ENCODE measurements around the gene TMEM132D. TPM values are rescaled to one million over a fixed set of nuclear protein-coding genes. Genes with fewer than 3 reads are reported as not detected.

Gene TMEM132D
- total and polyA plus RNA-seq, 2 donors (not counting 3 experiments of a cell fraction or from before 2014, with no cell fraction given): not detected

GRCh38 chr12:129779989-129780388, 123.8 kb downstream of the TMEM132D start:
- no peak for FAIRE-seq
- no peaks in the 10 kb centered on the region for H3K9me1 ChIP-seq (replicated peaks; ENCODE audit: control insufficient read depth, extremely low read depth, insufficient read depth, low read length)
- H3K27me3 ChIP-seq (ENCODE audit: control insufficient read depth in 2 of 2, insufficient read depth in 2 of 2, low read length in 2 of 2): no peaks in the 10 kb centered on the region
- H3K4me1 ChIP-seq (ENCODE audit: control insufficient read depth, extremely low read depth, insufficient read depth, low read length): no peaks in the 10 kb centered on the region
- intact Hi-C loops (cut with micrococcal nuclease) (no loop called here), dilution Hi-C loops (cut with MboI; ENCODE audit: extremely low pct_ligation_motif_present, low sequenced_read_pairs) (no loop called here)
- peaks cover 8% of the 10 kb centered on the region for H3K9me3 ChIP-seq (replicated peaks; ENCODE audit: control insufficient read depth, insufficient read depth, low read length)
- no peak overlapping the region for H3K27ac ChIP-seq (ENCODE audit: insufficient read depth, low read depth, low read length)
- POLR2A ChIA-PET: no interaction called here
- no peak overlapping the region for H2AFZ ChIP-seq (ENCODE audit: low read depth, low read length)
- DNase-seq (ENCODE audit: low read depth, low spot score): no peak
- TF ChIP-seq MAX (IDR thresholded peaks at IDR 0.05; ENCODE audit: insufficient read depth, insufficient read length) (no peak), MYC (IDR thresholded peaks at IDR 0.05; ENCODE audit: low read depth, low read length) (no peak), GATA2 (IDR thresholded peaks at IDR 0.05; ENCODE audit: insufficient read depth, insufficient read length, low read depth, low read length) (no peak), EZH2 (IDR thresholded peaks at IDR 0.05; ENCODE audit: borderline replicate concordance, low read depth, low read length, severe bottlenecking) (no peak), POLR2A (IDR thresholded peaks at IDR 0.05; ENCODE audit: low read depth, low read length) (no peak), POLR2AphosphoS5 (IDR thresholded peaks at IDR 0.05; ENCODE audit: insufficient read depth, low read depth, low read length) (no peak), CTCF (IDR thresholded peaks at IDR 0.05; ENCODE audit: extremely low read depth in 1 of 2, insufficient read depth in 1 of 2, low read depth in 1 of 2, low read length in 2 of 2) (no peak), JUN (IDR thresholded peaks at IDR 0.05; ENCODE audit: borderline replicate concordance, insufficient read depth, insufficient read length, low read depth) (no peak), FOS (IDR thresholded peaks at IDR 0.05; ENCODE audit: borderline replicate concordance, insufficient read depth, low read length) (no peak)
- no peaks in the 10 kb centered on the region for H3K79me2 ChIP-seq (ENCODE audit: control insufficient read depth, insufficient read depth, low read length)
- no TSS peak for BruUV-seq (replicated peaks)
- no peaks in the 10 kb centered on the region for H3K36me3 ChIP-seq (ENCODE audit: control insufficient read depth in 2 of 2, extremely low read depth in 1 of 2, insufficient read depth in 2 of 2, low read length in 2 of 2)
- no peak overlapping the region for H3K4me2 ChIP-seq (ENCODE audit: insufficient read depth, low read length)
- no peaks in the 10 kb centered on the region for H4K20me1 ChIP-seq (replicated peaks; ENCODE audit: control insufficient read depth, extremely low read depth, insufficient read depth, low read length)
- H3K4me3 ChIP-seq (replicated peaks in 1 of 3; ENCODE audit: insufficient read depth in 1 of 3, low read depth in 1 of 3, low read length in 3 of 3): no peak overlapping the region
- CTCF ChIA-PET: no interaction called here
- no peak overlapping the region for H3K9ac ChIP-seq (replicated peaks; ENCODE audit: extremely low read depth, insufficient read depth, low read length)
